Panc1 (cell line): Measurements from ENCODE around the gene ZNF592. TPM values are rescaled to one million over a fixed set of nuclear protein-coding genes. Genes with fewer than 3 reads are reported as not detected.
"Not testable (repeated sequence)": the region's sequence is repeated elsewhere in the genome, so short reads cannot be mapped to it uniquely, and the experiment has no call there.

Source experiments
- ATAC-seq: fragments of 200-7000 bp; cut with Tn5 transposase; 2 replicates; pipeline ENCODE4 v1.9.1; 2020; ENCODE audit warnings: mild to moderate bottlenecking, moderate library complexity
- BruUV-seq: library from RNA; stranded (reverse); fragments of 400-500 nt; replicated peaks from 2 replicates; lab custom pipeline; 2021; lab: Mats Ljungman, UMichigan
- CTCF ChIA-PET: fragments of 300-600 bp; sonication (Branson Sonifier 250); formaldehyde crosslinking; loops from one replicate; lab custom pipeline; 2022; ENCODE audit warnings: antibody characterized with exemption; lab: Charles Lee
- POLR2A ChIA-PET: fragments of 300-600 bp; sonication (Branson Sonifier 250); formaldehyde crosslinking; loops from one replicate; lab custom pipeline; 2022; ENCODE audit warnings: antibody characterized with exemption; lab: Charles Lee
- DNase-seq: peaks from one replicate; pipeline ENCODE4 v3.0.0-alpha.2; 2010; ENCODE audit warnings: low read depth, low spot score
- H3K27ac ChIP-seq: 2 replicates; pipeline ENCODE4 v1.5.1; 2011; ENCODE audit warnings: mild to moderate bottlenecking, low read length, inconsistent platforms
- H3K27me3 ChIP-seq: fragments of 200-500 bp; sonication (Bioruptor generic); 2 replicates; pipeline ENCODE4 v1.6.0; 2014; ENCODE audit warnings: low read length, inconsistent platforms; ENCODE audit not compliant: control insufficient read depth, insufficient read depth
- H3K36me3 ChIP-seq: fragments of 200-500 bp; sonication (Bioruptor generic); 2 replicates; pipeline ENCODE4 v1.5.1; 2014; ENCODE audit warnings: inconsistent platforms, mild to moderate bottlenecking, low read length, moderate library complexity; ENCODE audit not compliant: control insufficient read depth, insufficient read depth
- H3K4me1 ChIP-seq: 2 replicates; pipeline ENCODE4 v1.5.1; 2011; ENCODE audit warnings: inconsistent platforms, mild to moderate bottlenecking, low read length, moderate library complexity; ENCODE audit not compliant: control insufficient read depth, insufficient read depth
- H3K4me3 ChIP-seq, 2 experiments: 2 replicates each; pipeline ENCODE4 v1.5.1; 2011 to 2012; ENCODE audit warnings: low read depth in 2 of 2, low read length in 2 of 2, mild to moderate bottlenecking in 2 of 2, inconsistent platforms in 1 of 2, moderate library complexity in 1 of 2
- H3K9me3 ChIP-seq: fragments of 200-500 bp; sonication (Bioruptor generic); 2 replicates; pipeline ENCODE4 v1.5.1; 2014; ENCODE audit warnings: low read depth, mild to moderate bottlenecking, inconsistent platforms, low read length, moderate library complexity; ENCODE audit not compliant: control insufficient read depth, insufficient read depth
- CTCF ChIP-seq: fragments of 450-650 bp; IDR thresholded peaks from 2 replicates; pipeline ENCODE4 v1.5.1; 2017; ENCODE audit warnings: mild to moderate bottlenecking
- POLR2AphosphoS5 ChIP-seq: IDR thresholded peaks from 2 replicates; pipeline ENCODE4 v1.6.1; 2012; ENCODE audit warnings: mild to moderate bottlenecking, low read depth, low read length, moderate library complexity
- REST ChIP-seq, 2 experiments: IDR thresholded peaks; 2 replicates each; pipeline ENCODE4 v1.6.1; 2011 to 2012; ENCODE audit warnings: low read depth in 2 of 2, control low read depth in 1 of 2, low read length in 1 of 2, mild to moderate bottlenecking in 1 of 2, moderate library complexity in 1 of 2; ENCODE audit not compliant: insufficient read depth in 1 of 2
- SIN3A ChIP-seq: IDR thresholded peaks from 2 replicates; pipeline ENCODE4 v1.6.1; 2012; ENCODE audit warnings: low read depth, mild to moderate bottlenecking, low read length, moderate library complexity, borderline replicate concordance; ENCODE audit not compliant: insufficient read depth
- TCF7L2 ChIP-seq: IDR thresholded peaks from 2 replicates; pipeline ENCODE4 v1.6.1; 2011; ENCODE audit warnings: mild to moderate bottlenecking, low read depth, low read length, inconsistent platforms
- in situ Hi-C: cut with HindIII; loops from 2 replicates; pipeline ENCODE4 v1.10.0; 2016; ENCODE audit warnings: low sequenced_read_pairs, low pct_unique_long_range_greater_than_20kb
- intact Hi-C: fragments of 100-400 bp; cut with micrococcal nuclease; formaldehyde crosslinking; loops from one replicate; pipeline ENCODE4 v1.10.0; 2022; ENCODE audit not compliant: unreplicated experiment
- total RNA-seq: library from RNA; stranded (reverse); gene quantifications from one replicate; pipeline ENCODE4 v1.2.1, GENCODE V29; 2021; ENCODE audit not compliant: unreplicated experiment

ZNF592 gene
- total RNA-seq, 1 experiment from 2014 or later: 34.2 TPM

GRCh38 chr15:84750583-84751092, 2.2 kb downstream of the ZNF592 start:
- peak overlapping the region; percentile 89 to 100 for H3K4me3 ChIP-seq
- CTCF ChIA-PET: no interaction called here

GRCh38 chr15:84751721-84752120, 3.3 kb downstream of the ZNF592 start:
- ChIA-PET CTCF (interaction anchor here (0.6 kb wide), 1 partner anchor 25 kb away, joined by 5 read pairs; no protein-coding TSS in a partner anchor), POLR2A (interaction anchor here (0.7 kb wide), 1 partner anchor 285 kb away, joined by 8 read pairs; no protein-coding TSS in a partner anchor)
- peaks cover 31% of the 10 kb centered on the region for H3K4me1 ChIP-seq
- in situ Hi-C loops, ATAC-seq, H3K4me3 ChIP-seq, H3K27me3 ChIP-seq, DNase-seq, BruUV-seq, H3K9me3 ChIP-seq, H3K36me3 ChIP-seq, intact Hi-C loops, H3K27ac ChIP-seq: not testable (repeated sequence)

More at GRCh38 chr15:84750583-84751092, 2.2 kb downstream of the ZNF592 start:
- no peaks in the 10 kb centered on the region for H3K27me3 ChIP-seq
- no peaks in the 10 kb centered on the region for H3K9me3 ChIP-seq
- H3K27ac ChIP-seq: peak overlapping the region; percentile 94
- POLR2A ChIA-PET: interaction anchor here (0.6 kb wide), 1 partner anchor 14 kb away, joined by 13 read pairs; no protein-coding TSS in a partner anchor
- intact Hi-C loops: no loop called here
- TF ChIP-seq POLR2AphosphoS5 (no peak), REST (IDR thresholded peaks at IDR 0.05; ENCODE audit: insufficient read depth in 1 of 2, low read depth in 2 of 2, low read length in 1 of 2) (no peak), SIN3A (no peak), CTCF (no peak), TCF7L2 (no peak)
- H3K4me1 ChIP-seq: peaks cover 31% of the 10 kb centered on the region
- no peak for ATAC-seq
- no peak for DNase-seq
- H3K36me3 ChIP-seq: no peaks in the 10 kb centered on the region; the same call in 1 of the 2 replicates
- BruUV-seq: no TSS peak
- in situ Hi-C loops: no loop called here

GRCh38 chr15:84752195-84752594, 3.8 kb downstream of the ZNF592 start:
- Histone ChIP-seq H3K27ac (0 out of 2 replicates have a peak overlapping the region, but pooled peaks have one; percentile 34), H3K4me1 (peaks cover 30% of the 10 kb centered on the region), H3K4me3 (no peak overlapping the region), H3K27me3 (no peaks in the 10 kb centered on the region), H3K36me3 (no peaks in the 10 kb centered on the region; the same call in 1 of the 2 replicates), H3K9me3 (no peaks in the 10 kb centered on the region)
- intact Hi-C loops (no loop called here), in situ Hi-C loops (no loop called here)
- ChIA-PET POLR2A (interaction anchor here (0.7 kb wide), 1 partner anchor 284 kb away, joined by 8 read pairs; no protein-coding TSS in a partner anchor), CTCF (interaction anchor here (0.6 to 0.7 kb wide), 2 partner anchors 94 to 125 kb away, joined by 4 to 7 read pairs; partner anchors contain the start of gene NMB)
- ATAC-seq (no peak), DNase-seq (no peak)
- no peak for TF ChIP-seq SIN3A
- no peak for TF ChIP-seq CTCF
- TF ChIP-seq REST (IDR thresholded peaks at IDR 0.05; ENCODE audit: insufficient read depth in 1 of 2, low read depth in 2 of 2, low read length in 1 of 2): no peak
- TF ChIP-seq TCF7L2: no peak
- TF ChIP-seq POLR2AphosphoS5: no peak
- no TSS peak for BruUV-seq
